ENCODE data around the gene LIMK1. TPM values are rescaled to one million over a fixed set of nuclear protein-coding genes. Genes with fewer than 3 reads are reported as not detected.
"Not testable (repeated sequence)": the region's sequence is repeated elsewhere in the genome, so short reads cannot be mapped to it uniquely, and the experiment has no call there.

Gene LIMK1
- total and polyA plus RNA-seq, 2 donors (not counting 3 experiments of a cell fraction or from before 2014, with no cell fraction given): 52.9 to 54.5 TPM

DNA sequence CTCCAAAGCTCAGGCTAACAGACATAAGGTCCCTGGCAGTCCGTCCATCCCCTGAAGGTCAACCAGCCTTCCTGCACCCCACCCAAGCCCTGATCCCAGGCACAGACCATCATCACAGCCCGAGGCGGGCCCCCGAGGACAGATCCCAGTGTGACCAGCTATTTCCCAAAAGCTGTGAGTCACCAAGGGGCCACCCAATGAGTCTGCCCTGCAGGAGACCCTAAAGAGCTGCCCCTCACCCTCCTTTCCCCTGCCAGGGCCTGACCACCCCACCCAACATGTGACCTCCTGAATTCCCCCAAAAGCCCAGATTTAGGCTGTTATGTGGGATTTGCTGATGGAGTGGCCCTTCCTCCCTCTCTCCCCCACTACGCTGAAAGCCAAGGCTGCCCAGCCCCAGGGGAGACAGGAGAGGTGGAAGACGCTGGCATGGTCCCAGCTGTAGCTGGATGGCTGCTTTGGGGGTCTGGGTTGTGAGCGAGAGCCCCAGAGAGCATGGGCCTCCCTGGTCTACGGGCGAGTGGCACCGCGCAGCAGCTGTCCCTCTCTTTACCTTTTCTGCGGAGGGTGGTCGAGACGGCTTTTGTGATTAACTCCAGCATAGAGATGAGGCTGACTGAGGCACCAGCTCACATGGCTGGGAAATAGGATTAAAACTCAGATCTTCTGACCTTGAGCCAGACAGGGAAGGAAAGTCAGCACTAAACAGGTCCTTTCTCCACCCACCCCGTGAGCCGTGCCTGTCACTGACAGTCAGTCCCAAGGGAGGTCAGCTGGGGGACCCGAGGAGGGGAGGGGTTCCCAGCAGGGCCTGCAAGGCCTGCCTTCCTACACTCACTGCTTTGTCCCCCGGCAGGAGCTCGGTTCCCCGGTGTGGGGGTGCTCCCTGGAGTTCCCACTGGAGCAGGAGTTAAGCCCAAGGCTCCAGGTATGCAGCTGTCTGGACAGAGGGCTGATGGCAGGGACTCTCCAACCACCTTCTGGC is 38.9 kb upstream of the LIMK1 start:
- no peak overlapping the region for H3K9ac ChIP-seq (replicated peaks; ENCODE audit: extremely low read depth, insufficient read depth, low read length)
- H3K4me1 ChIP-seq (ENCODE audit: control insufficient read depth, extremely low read depth, insufficient read depth, low read length): no peaks in the 10 kb centered on the region
- intact Hi-C loops (cut with micrococcal nuclease): no loop called here
- no peak overlapping the region for H2AFZ ChIP-seq (ENCODE audit: low read depth, low read length)
- H3K9me3 ChIP-seq (replicated peaks; ENCODE audit: control insufficient read depth, insufficient read depth, low read length): no peaks in the 10 kb centered on the region
- BruUV-seq (replicated peaks): no TSS peak
- H3K4me3 ChIP-seq (replicated peaks in 1 of 3; ENCODE audit: insufficient read depth in 1 of 3, low read depth in 1 of 3, low read length in 3 of 3): no peak overlapping the region
- H4K20me1 ChIP-seq (replicated peaks; ENCODE audit: control insufficient read depth, extremely low read depth, insufficient read depth, low read length): no peaks in the 10 kb centered on the region
- POLR2A ChIA-PET: no interaction called here
- no peaks in the 10 kb centered on the region for H3K79me2 ChIP-seq (ENCODE audit: control insufficient read depth, insufficient read depth, low read length)
- no peaks in the 10 kb centered on the region for H3K9me1 ChIP-seq (replicated peaks; ENCODE audit: control insufficient read depth, extremely low read depth, insufficient read depth, low read length)
- no peaks in the 10 kb centered on the region for H3K36me3 ChIP-seq (ENCODE audit: control insufficient read depth in 2 of 2, extremely low read depth in 1 of 2, insufficient read depth in 2 of 2, low read length in 2 of 2)
- TF ChIP-seq POLR2A (IDR thresholded peaks at IDR 0.05; ENCODE audit: low read depth, low read length) (no peak), JUN (IDR thresholded peaks at IDR 0.05; ENCODE audit: borderline replicate concordance, insufficient read depth, insufficient read length, low read depth) (no peak), FOS (IDR thresholded peaks at IDR 0.05; ENCODE audit: borderline replicate concordance, insufficient read depth, low read length) (no peak), CTCF (IDR thresholded peaks at IDR 0.05; ENCODE audit: extremely low read depth in 1 of 2, insufficient read depth in 1 of 2, low read depth in 1 of 2, low read length in 2 of 2) (no peak), MYC (IDR thresholded peaks at IDR 0.05; ENCODE audit: low read depth, low read length) (no peak), GATA2 (IDR thresholded peaks at IDR 0.05; ENCODE audit: insufficient read depth, insufficient read length, low read depth, low read length) (no peak)
- no peak overlapping the region for H3K27ac ChIP-seq (ENCODE audit: insufficient read depth, low read depth, low read length)
- CTCF ChIA-PET: interaction anchor here (1.3 to 5.1 kb wide), 2 partner anchors 15 to 18 kb away, joined by 3 to 24 read pairs; no protein-coding TSS in a partner anchor
- DNase-seq (ENCODE audit: low read depth, low spot score) (no peak), FAIRE-seq (no peak)
- peaks cover 0 to 2% of the 10 kb centered on the region in 2 experiments for H3K27me3 ChIP-seq (ENCODE audit: control insufficient read depth in 2 of 2, insufficient read depth in 2 of 2, low read length in 2 of 2)
- dilution Hi-C loops (cut with MboI; ENCODE audit: extremely low pct_ligation_motif_present, low sequenced_read_pairs): no loop called here
- H3K4me2 ChIP-seq (ENCODE audit: insufficient read depth, low read length): no peak overlapping the region

GRCh38 chr7:74046581-74046980 is 37.0 kb upstream of the LIMK1 start:
- H4K20me1 ChIP-seq (replicated peaks; ENCODE audit: control insufficient read depth, extremely low read depth, insufficient read depth, low read length); DNase-seq (ENCODE audit: low read depth, low spot score); H3K4me3 ChIP-seq (replicated peaks in 1 of 3; ENCODE audit: insufficient read depth in 1 of 3, low read depth in 1 of 3, low read length in 3 of 3); H3K27me3 ChIP-seq (ENCODE audit: control insufficient read depth in 2 of 2, insufficient read depth in 2 of 2, low read length in 2 of 2); H3K9me3 ChIP-seq (replicated peaks; ENCODE audit: control insufficient read depth, insufficient read depth, low read length); H3K36me3 ChIP-seq (ENCODE audit: control insufficient read depth in 2 of 2, extremely low read depth in 1 of 2, insufficient read depth in 2 of 2, low read length in 2 of 2); FAIRE-seq; H3K4me1 ChIP-seq (ENCODE audit: control insufficient read depth, extremely low read depth, insufficient read depth, low read length); POLR2A ChIA-PET; BruUV-seq (replicated peaks); H3K9ac ChIP-seq (replicated peaks; ENCODE audit: extremely low read depth, insufficient read depth, low read length); H3K4me2 ChIP-seq (ENCODE audit: insufficient read depth, low read length); H3K79me2 ChIP-seq (ENCODE audit: control insufficient read depth, insufficient read depth, low read length); dilution Hi-C loops (cut with MboI; ENCODE audit: extremely low pct_ligation_motif_present, low sequenced_read_pairs); intact Hi-C loops (cut with micrococcal nuclease); H3K27ac ChIP-seq (ENCODE audit: insufficient read depth, low read depth, low read length); H2AFZ ChIP-seq (ENCODE audit: low read depth, low read length); H3K9me1 ChIP-seq (replicated peaks; ENCODE audit: control insufficient read depth, extremely low read depth, insufficient read depth, low read length): not testable (repeated sequence)
- CTCF ChIA-PET: interaction anchor here (5.1 kb wide), 1 partner anchor 20 kb away, joined by 24 read pairs; no protein-coding TSS in a partner anchor
